ENCODE data around the gene FOXE3.

FOXE3 gene

DNA sequence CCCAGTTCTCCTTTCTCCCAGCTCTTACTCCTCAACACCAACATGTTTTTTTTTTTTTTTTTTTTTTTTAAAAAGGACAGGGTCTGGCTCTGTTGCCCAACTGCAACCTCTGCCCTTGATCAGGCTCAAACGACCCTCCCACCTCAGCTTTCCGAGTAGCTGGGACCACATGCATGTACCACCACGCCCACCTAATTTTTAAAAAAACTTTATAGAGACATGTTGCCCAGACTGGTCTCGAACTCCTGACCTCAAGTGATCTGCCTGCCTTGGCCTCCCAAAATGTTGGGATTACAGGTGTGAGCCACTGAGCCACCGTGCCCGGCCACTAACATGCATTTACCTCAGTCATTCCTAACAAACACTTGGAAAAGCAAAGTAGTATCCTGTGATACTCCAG is 31.1 kb upstream of the FOXE3 start:
- H3K27ac ChIP-seq, result no peak overlapping the region
- no peak for DNase-seq (ENCODE audit: low read depth, low spot score)
- H3K9me3 ChIP-seq (ENCODE audit: low read depth, low read length), result no peaks in the 10 kb centered on the region
- peaks cover 9% of the 10 kb centered on the region; the same call in 1 of the 2 replicates for H3K36me3 ChIP-seq (ENCODE audit: insufficient read depth, low read length)
- H3K9ac ChIP-seq (ENCODE audit: insufficient read length), result no peak overlapping the region
- TF ChIP-seq FOXP2 (optimal IDR thresholded peaks at IDR 0.05; ENCODE audit: control extremely low read depth, extremely low read length, insufficient read depth), result no peak
- TF ChIP-seq POLR2AphosphoS5 (IDR thresholded peaks at IDR 0.05; ENCODE audit: borderline replicate concordance, low read depth, low read length), result no peak
- no peak for TF ChIP-seq EZH2 (IDR thresholded peaks at IDR 0.05)
- H3K4me3 ChIP-seq, result no peak overlapping the region

DNA sequence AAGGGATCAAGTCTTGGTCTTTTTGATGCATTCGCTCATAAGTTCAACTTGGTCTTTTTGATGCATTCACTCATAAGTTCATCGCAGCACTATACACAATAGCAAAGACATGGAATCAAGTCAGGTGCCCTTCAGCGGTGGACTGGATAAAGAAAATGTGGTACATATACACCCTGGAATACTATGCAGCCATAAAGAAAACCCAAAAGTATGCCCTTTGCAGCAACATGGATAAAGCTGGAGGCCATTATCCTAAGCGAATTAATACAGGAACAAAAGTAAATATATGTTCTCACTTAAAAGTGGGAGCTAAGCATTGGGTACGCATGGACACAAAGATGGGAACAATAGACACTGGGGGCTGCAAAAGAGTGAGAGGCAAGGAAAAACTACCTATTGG is 29.8 kb upstream of the FOXE3 start:
- Histone ChIP-seq H3K9me3 (ENCODE audit: low read depth, low read length) (no peaks in the 10 kb centered on the region), H3K27ac (no peak overlapping the region), H3K36me3 (ENCODE audit: insufficient read depth, low read length) (peaks cover 7% of the 10 kb centered on the region; the same call in 1 of the 2 replicates), H3K4me3 (no peak overlapping the region), H3K9ac (ENCODE audit: insufficient read length) (no peak overlapping the region)
- DNase-seq (ENCODE audit: low read depth, low spot score), result no peak
- TF ChIP-seq POLR2AphosphoS5 (IDR thresholded peaks at IDR 0.05; ENCODE audit: borderline replicate concordance, low read depth, low read length) (no peak), EZH2 (IDR thresholded peaks at IDR 0.05) (no peak), FOXP2 (optimal IDR thresholded peaks at IDR 0.05; ENCODE audit: control extremely low read depth, extremely low read length, insufficient read depth) (no peak)

DNA sequence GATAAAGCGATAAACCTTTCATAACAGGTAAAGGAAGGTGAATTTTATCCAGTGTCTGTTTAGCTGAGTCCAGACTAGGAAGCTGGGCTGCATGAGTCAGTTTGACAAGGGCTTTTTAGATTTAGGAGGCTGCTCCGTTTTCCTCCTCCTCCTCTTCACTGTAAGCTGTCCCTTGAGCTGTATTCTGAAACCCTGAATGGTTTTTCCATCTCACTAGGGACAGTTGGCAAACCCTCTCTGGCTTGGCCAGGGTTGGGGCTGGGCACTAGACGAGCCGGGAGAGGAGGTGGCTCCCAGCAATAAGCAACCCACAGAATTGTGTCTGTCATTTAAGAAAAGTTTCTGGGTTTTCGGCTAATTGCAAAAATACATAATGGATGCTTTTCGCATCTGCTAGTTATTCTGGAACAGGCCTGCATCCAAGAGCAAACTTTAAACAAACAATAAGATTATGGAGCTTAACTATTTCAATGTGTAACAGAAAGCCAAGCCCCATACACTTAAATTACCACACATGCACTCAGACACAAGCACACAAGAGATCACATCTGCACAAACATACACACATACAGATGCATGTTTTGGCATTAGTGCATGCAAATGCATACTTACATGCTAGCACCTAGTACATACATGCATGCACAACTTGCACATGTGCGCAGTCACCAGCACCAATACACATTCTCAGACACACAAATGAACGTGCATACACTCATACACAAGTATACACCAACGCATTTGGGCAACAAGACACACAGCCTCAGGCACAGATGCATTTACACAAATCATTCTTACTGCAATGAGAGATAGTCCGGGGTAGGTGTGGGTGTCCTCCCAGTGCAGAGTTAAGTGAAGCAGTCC is 27.8 kb upstream of the FOXE3 start:
- 0 out of 2 replicates have a peak, but pooled peaks have one; percentile 14 for TF ChIP-seq POLR2AphosphoS5 (IDR thresholded peaks at IDR 0.05; ENCODE audit: borderline replicate concordance, low read depth, low read length)
- no peak for TF ChIP-seq FOXP2 (optimal IDR thresholded peaks at IDR 0.05; ENCODE audit: control extremely low read depth, extremely low read length, insufficient read depth)
- no peak overlapping the region for H3K9ac ChIP-seq (ENCODE audit: insufficient read length)
- no peaks in the 10 kb centered on the region for H3K9me3 ChIP-seq (ENCODE audit: low read depth, low read length)
- H3K36me3 ChIP-seq (ENCODE audit: insufficient read depth, low read length), result no peaks in the 10 kb centered on the region
- no peak overlapping the region for H3K27ac ChIP-seq
- no peak for DNase-seq (ENCODE audit: low read depth, low spot score)
- H3K4me3 ChIP-seq, result no peak overlapping the region

DNA sequence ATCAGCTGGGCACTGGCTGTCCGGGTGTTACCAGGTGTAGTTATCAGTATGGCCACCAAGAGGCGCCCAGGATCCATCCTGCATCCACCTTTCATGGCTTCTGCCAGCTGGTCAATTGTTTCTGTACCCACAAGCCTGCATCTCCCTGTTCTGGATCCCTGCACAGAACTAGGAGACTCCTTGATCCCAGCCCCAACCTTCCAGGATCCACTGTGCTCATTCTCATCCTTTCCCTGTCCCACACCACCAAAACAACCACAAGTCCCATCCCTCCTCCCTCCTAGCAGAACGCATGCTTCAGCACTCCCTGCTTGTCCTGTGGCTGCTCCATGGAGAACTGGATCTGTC is 27.2 kb upstream of the FOXE3 start:
- H3K4me3 ChIP-seq, result no peak overlapping the region
- H3K9ac ChIP-seq (ENCODE audit: insufficient read length), result no peak overlapping the region
- H3K36me3 ChIP-seq (ENCODE audit: insufficient read depth, low read length), result no peaks in the 10 kb centered on the region
- no peaks in the 10 kb centered on the region for H3K9me3 ChIP-seq (ENCODE audit: low read depth, low read length)
- TF ChIP-seq FOXP2 (optimal IDR thresholded peaks at IDR 0.05; ENCODE audit: control extremely low read depth, extremely low read length, insufficient read depth) (no peak), EZH2 (IDR thresholded peaks at IDR 0.05) (no peak), POLR2AphosphoS5 (IDR thresholded peaks at IDR 0.05; ENCODE audit: borderline replicate concordance, low read depth, low read length) (no peak)
- DNase-seq (ENCODE audit: low read depth, low spot score), result no peak
- H3K27ac ChIP-seq, result no peak overlapping the region

DNA sequence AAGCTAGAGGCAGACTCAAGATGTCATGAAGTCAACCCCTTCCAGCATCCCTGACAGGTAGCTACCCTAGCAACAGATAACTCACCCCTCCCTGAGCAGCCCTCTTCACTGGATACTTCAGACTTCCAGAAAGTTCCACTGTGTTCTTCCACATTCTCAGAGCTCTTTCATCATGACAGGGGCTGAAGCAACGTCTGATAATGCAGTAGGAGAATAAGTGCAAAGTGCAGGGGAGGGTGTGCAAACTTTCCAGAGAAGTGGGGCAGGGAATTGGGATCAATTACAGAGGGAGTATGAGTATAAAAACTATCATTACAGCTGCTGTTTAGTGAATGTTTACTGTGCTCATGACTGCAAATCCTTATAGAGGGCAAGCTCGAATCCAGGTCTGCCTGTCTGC is 26.4 kb upstream of the FOXE3 start:
- no peak for DNase-seq (ENCODE audit: low read depth, low spot score)
- H3K9me3 ChIP-seq (ENCODE audit: low read depth, low read length), result no peaks in the 10 kb centered on the region
- TF ChIP-seq POLR2AphosphoS5 (IDR thresholded peaks at IDR 0.05; ENCODE audit: borderline replicate concordance, low read depth, low read length), result no peak
- no peak for TF ChIP-seq EZH2 (IDR thresholded peaks at IDR 0.05)
- no peak for TF ChIP-seq FOXP2 (optimal IDR thresholded peaks at IDR 0.05; ENCODE audit: control extremely low read depth, extremely low read length, insufficient read depth)
- H3K9ac ChIP-seq (ENCODE audit: insufficient read length), result no peak overlapping the region
- H3K36me3 ChIP-seq (ENCODE audit: insufficient read depth, low read length), result no peaks in the 10 kb centered on the region
- no peak overlapping the region for H3K27ac ChIP-seq
- no peak overlapping the region for H3K4me3 ChIP-seq

DNA sequence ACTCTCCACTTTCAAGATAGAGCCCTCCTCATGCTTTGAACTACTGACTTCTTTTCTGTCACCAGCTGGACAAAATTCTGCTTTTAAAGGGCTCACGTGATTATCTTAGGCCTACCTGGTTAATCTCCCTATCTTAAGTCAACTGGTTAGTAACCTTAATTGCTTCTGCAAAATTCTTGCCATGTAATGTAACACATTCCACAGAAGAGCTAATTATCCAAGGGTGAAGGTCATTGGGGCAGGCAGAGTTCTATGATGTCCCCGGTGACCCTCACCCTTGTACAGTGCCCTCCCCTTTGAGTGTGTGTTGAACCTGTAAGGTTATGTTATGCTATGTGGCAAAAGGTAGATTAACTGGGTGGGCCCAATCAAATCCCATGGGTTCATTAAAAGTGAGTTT is 25.2 kb upstream of the FOXE3 start:
- H3K36me3 ChIP-seq (ENCODE audit: insufficient read depth, low read length), result no peaks in the 10 kb centered on the region
- no peak overlapping the region for H3K9ac ChIP-seq (ENCODE audit: insufficient read length)
- no peak for DNase-seq (ENCODE audit: low read depth, low spot score)
- no peak overlapping the region for H3K4me3 ChIP-seq
- H3K27ac ChIP-seq, result no peak overlapping the region
- no peaks in the 10 kb centered on the region for H3K9me3 ChIP-seq (ENCODE audit: low read depth, low read length)
- no peak for TF ChIP-seq EZH2 (IDR thresholded peaks at IDR 0.05)
- TF ChIP-seq POLR2AphosphoS5 (IDR thresholded peaks at IDR 0.05; ENCODE audit: borderline replicate concordance, low read depth, low read length), result no peak
- no peak for TF ChIP-seq FOXP2 (optimal IDR thresholded peaks at IDR 0.05; ENCODE audit: control extremely low read depth, extremely low read length, insufficient read depth)

DNA sequence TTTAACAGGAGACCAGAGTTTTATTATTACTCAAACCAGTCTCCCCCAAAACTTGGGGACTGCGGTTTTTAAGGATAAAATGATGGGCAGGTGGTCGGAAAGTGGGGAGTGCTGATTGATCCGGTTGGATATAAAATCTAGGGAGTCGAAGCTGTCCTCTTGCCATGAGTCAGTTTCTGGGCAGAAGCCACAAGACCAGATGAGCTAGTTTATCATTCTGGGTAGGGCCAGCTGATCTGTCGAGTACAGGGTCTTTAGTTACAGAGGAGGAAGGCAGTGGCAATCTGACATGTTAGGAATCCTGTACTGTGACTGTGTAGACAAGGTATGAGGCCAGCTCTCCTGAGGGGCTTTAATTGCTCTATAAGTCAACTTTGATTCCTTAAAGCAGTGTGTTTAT is 22.9 kb upstream of the FOXE3 start:
- DNase-seq (ENCODE audit: low read depth, low spot score), result no peak
- TF ChIP-seq EZH2 (IDR thresholded peaks at IDR 0.05), result no peak
- no peak for TF ChIP-seq POLR2AphosphoS5 (IDR thresholded peaks at IDR 0.05; ENCODE audit: borderline replicate concordance, low read depth, low read length)
- no peak for TF ChIP-seq FOXP2 (optimal IDR thresholded peaks at IDR 0.05; ENCODE audit: control extremely low read depth, extremely low read length, insufficient read depth)
- H3K27ac ChIP-seq, result no peak overlapping the region
- no peak overlapping the region for H3K9ac ChIP-seq (ENCODE audit: insufficient read length)
- no peaks in the 10 kb centered on the region for H3K36me3 ChIP-seq (ENCODE audit: insufficient read depth, low read length)
- H3K9me3 ChIP-seq (ENCODE audit: low read depth, low read length), result no peaks in the 10 kb centered on the region
- H3K4me3 ChIP-seq, result no peak overlapping the region

DNA sequence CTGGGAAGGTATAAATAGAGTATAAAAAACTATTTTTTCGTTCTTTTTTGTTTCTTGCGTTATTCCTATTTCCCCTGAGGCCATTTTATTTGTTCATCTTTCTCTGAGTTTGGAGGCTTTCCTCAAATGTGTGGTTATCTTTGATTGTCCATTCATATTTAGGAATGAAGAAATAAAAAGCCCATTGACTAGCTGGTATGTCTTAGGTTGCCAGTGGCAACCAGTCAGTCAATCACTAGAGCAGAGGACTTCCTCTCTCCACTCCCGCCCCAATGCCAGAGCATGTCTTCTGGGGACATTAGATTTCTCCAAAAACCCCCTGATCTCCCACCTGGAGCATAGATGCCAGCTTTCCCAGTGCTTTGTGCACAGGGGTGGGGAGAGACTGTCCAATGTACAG is 20.7 kb upstream of the FOXE3 start:
- no peak overlapping the region for H3K9ac ChIP-seq (ENCODE audit: insufficient read length)
- H3K4me3 ChIP-seq, result no peak overlapping the region
- no peak overlapping the region for H3K27ac ChIP-seq
- TF ChIP-seq FOXP2 (optimal IDR thresholded peaks at IDR 0.05; ENCODE audit: control extremely low read depth, extremely low read length, insufficient read depth) (no peak), POLR2AphosphoS5 (IDR thresholded peaks at IDR 0.05; ENCODE audit: borderline replicate concordance, low read depth, low read length) (no peak), EZH2 (IDR thresholded peaks at IDR 0.05) (no peak)
- H3K36me3 ChIP-seq (ENCODE audit: insufficient read depth, low read length), result no peaks in the 10 kb centered on the region
- DNase-seq (ENCODE audit: low read depth, low spot score), result no peak
- H3K9me3 ChIP-seq (ENCODE audit: low read depth, low read length), result no peaks in the 10 kb centered on the region

All from SK-N-MC (cell line).